ENCODE results near the gene SHISAL1.

DNA sequence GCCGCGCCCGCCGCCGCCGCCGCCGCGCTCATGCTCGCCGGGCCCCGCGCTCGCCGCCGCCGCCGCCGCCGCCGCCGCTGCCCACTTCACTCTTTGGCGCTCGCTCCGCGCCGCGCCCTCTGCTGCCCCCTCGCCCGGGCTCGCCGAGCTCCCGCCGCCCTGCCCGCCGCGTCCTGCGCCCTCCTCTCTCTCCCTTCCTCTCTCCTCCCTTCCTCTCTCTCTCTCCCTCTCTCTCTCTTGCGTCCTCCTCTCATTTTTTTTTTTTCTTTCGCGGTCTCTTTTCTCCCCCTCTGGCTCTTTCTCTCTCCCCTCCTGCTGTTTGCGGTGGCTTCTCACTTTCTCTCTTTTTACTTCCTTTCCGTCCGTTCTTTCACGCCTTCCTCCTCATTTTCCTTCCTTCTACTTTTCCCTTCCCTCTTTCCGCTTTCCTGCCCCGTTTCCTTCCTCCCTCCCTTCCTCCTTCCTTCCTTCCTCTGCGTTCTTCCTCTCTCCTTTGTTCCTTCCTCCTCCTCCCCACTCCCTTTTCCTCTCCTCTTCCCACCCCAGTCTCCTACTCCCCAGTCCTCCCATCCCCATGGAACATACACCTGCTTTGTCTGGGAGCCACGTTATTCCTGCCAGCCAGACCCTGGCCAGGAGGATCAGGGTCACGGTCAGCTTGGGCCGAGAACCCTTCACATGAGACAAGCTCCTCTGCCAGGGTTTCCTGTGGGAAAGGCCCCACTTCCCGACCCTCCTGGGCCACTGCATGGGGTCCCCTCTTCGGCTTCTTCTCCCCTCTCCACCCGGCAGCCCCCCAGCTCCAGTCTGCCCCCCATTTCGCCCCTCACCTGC, 19.3 kb upstream of the SHISAL1 start:
- no peak for TF ChIP-seq POLR2A (IDR thresholded peaks at IDR 0.05; ENCODE audit: low read depth)
- TF ChIP-seq, protein P1, sequence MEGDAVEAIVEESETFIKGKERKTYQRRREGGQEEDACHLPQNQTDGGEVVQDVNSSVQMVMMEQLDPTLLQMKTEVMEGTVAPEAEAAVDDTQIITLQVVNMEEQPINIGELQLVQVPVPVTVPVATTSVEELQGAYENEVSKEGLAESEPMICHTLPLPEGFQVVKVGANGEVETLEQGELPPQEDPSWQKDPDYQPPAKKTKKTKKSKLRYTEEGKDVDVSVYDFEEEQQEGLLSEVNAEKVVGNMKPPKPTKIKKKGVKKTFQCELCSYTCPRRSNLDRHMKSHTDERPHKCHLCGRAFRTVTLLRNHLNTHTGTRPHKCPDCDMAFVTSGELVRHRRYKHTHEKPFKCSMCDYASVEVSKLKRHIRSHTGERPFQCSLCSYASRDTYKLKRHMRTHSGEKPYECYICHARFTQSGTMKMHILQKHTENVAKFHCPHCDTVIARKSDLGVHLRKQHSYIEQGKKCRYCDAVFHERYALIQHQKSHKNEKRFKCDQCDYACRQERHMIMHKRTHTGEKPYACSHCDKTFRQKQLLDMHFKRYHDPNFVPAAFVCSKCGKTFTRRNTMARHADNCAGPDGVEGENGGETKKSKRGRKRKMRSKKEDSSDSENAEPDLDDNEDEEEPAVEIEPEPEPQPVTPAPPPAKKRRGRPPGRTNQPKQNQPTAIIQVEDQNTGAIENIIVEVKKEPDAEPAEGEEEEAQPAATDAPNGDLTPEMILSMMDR (IDR thresholded peaks at IDR 0.05), result no peak
- no peak for TF ChIP-seq POLR2AphosphoS5 (IDR thresholded peaks at IDR 0.05)
